ENCODE data around the gene NME7.

- TF ChIP-seq POLR2A (IDR thresholded peaks at IDR 0.05) = no peak
- no peak for TF ChIP-seq CTCF (IDR thresholded peaks at IDR 0.05)
These were observed 107.0 kb downstream of the NME7 start for GRCh38 chr1:169260478-169261151.
